Dendritic cell treated with granulocyte-macrophage colony-stimulating factor and Interleukin-4, amounts not matched to agents 40 ng/mL and 50 ng/mL, for 4 days (primary cell): ENCODE data around the gene GTPBP6.
"Not testable (repeated sequence)": the region's sequence is repeated elsewhere in the genome, so short reads cannot be mapped to it uniquely, and the experiment has no call there.

Experiments used
- H3K27ac Mint-ChIP-seq: one replicate; pipeline ENCODE4 v1.8.0; 2022; ENCODE audit warnings: mild to moderate bottlenecking, mixed read lengths
- H3K27me3 Mint-ChIP-seq: one replicate; pipeline ENCODE4 v1.8.0; 2022; ENCODE audit warnings: mild to moderate bottlenecking, mixed read lengths
- H3K36me3 Mint-ChIP-seq: one replicate; pipeline ENCODE4 v1.8.0; 2022; ENCODE audit warnings: low read depth, mixed read lengths
- H3K4me1 Mint-ChIP-seq: one replicate; pipeline ENCODE4 v1.8.0; 2022; ENCODE audit warnings: low read depth, mixed read lengths
- H3K4me3 Mint-ChIP-seq: one replicate; pipeline ENCODE4 v1.8.0; 2022; ENCODE audit warnings: mild to moderate bottlenecking, moderate library complexity, mixed read lengths
- H3K9me3 Mint-ChIP-seq: one replicate; pipeline ENCODE4 v1.8.0; 2022; ENCODE audit warnings: mixed read lengths
- intact Hi-C: fragments of 100-400 bp; cut with micrococcal nuclease; formaldehyde crosslinking; loops from one replicate; pipeline ENCODE4 v1.15.0; 2022

Gene GTPBP6

GRCh38 chrX:310621-311155 is 7.9 kb downstream of the GTPBP6 start:
- no peaks in the 10 kb centered on the region for H3K4me1 Mint-ChIP-seq
- no peaks in the 10 kb centered on the region for H3K9me3 Mint-ChIP-seq
- intact Hi-C loops, result no loop called here
- H3K36me3 Mint-ChIP-seq, result peaks cover 7% of the 10 kb centered on the region
- no peak overlapping the region for H3K27ac Mint-ChIP-seq
- H3K27me3 Mint-ChIP-seq, result no peaks in the 10 kb centered on the region
- H3K4me3 Mint-ChIP-seq, result no peak overlapping the region

- Mint-ChIP-seq H3K4me3 (no peak overlapping the region), H3K4me1 (no peaks in the 10 kb centered on the region), H3K27ac (no peak overlapping the region), H3K36me3 (peaks cover 24% of the 10 kb centered on the region), H3K9me3 (no peaks in the 10 kb centered on the region), H3K27me3 (no peaks in the 10 kb centered on the region)
- intact Hi-C loops, result no loop called here
Observed at GRCh38 chrX:308821-309520, 9.6 kb downstream of the GTPBP6 start.

- Mint-ChIP-seq H3K4me1 (no peaks in the 10 kb centered on the region), H3K27me3 (no peaks in the 10 kb centered on the region), H3K4me3 (no peak overlapping the region), H3K9me3 (no peaks in the 10 kb centered on the region), H3K27ac (no peak overlapping the region), H3K36me3 (peaks cover 38% of the 10 kb centered on the region)
- intact Hi-C loops, result no loop called here
Observed at GRCh38 chrX:307261-308111, 11.1 kb downstream of the GTPBP6 start.

- H3K27ac Mint-ChIP-seq, intact Hi-C loops, H3K4me3 Mint-ChIP-seq, H3K27me3 Mint-ChIP-seq, H3K4me1 Mint-ChIP-seq, H3K9me3 Mint-ChIP-seq: not testable (repeated sequence)
- peaks cover 45% of the 10 kb centered on the region for H3K36me3 Mint-ChIP-seq
Observed at GRCh38 chrX:306614-307251, 11.9 kb downstream of the GTPBP6 start.

DNA sequence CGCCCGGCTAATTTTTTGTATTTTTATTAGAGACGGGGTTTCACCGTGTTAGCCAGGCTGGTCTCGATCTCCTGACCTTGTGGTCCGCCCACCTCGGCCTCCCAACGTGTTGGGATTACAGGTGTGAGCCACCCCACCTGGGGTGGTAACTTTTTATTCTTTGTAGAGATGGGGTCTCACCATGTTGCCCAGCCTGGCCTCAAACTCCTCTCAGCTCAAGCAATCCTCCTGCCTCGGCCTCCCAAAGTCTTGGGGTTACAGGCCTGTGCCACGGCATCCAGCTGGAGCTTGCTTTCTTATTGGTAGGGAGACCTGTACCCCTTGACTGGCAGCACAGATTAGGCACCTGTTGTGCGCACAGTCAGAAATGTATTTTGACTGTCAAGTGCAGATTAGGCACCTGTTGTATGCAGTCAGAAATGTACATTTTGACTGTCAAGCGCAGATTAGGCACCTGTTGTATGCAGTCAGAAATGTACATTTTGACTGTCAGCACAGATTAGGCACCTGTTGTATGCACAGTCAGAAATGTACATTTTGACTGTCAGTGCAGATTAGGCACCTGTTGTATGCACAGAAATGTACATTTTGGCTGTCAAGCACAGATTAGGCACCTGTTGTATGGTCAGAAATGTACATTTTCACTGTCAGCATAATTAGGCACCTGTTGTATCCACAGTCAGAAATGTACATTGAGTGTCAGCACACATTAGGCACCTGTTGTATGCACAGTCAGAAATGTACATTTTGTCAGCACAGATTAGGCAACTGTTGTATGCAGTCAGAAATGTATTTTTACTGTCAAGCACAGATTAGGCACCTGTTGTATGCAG is 12.6 kb downstream of the GTPBP6 start:
- H3K27me3 Mint-ChIP-seq, H3K4me1 Mint-ChIP-seq, H3K4me3 Mint-ChIP-seq, H3K27ac Mint-ChIP-seq, intact Hi-C loops, H3K9me3 Mint-ChIP-seq: not testable (repeated sequence)
- H3K36me3 Mint-ChIP-seq, result peaks cover 52% of the 10 kb centered on the region

DNA sequence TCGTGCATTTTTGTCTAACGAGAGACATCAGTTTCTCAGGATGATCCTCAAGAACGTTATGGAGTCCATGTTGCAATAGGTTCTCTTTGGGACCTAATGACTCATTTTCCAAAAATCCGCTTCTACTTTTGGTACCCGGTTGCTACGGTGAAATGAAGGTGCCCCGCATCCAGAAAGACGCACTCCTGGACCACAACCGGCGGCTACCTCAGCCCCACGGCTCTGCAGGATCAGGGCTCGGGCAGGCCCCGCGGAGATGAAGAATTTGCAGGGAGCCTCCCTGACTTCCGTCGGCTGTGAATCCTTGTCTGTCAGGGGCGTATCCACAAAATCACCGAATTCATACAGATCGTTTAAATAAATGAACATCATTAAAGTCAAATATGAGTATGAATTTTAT is 15.6 kb downstream of the GTPBP6 start:
- peaks cover 70% of the 10 kb centered on the region for H3K36me3 Mint-ChIP-seq
- H3K27ac Mint-ChIP-seq, result no peak overlapping the region
- H3K4me1 Mint-ChIP-seq, result no peaks in the 10 kb centered on the region
- H3K9me3 Mint-ChIP-seq, result no peaks in the 10 kb centered on the region
- intact Hi-C loops, result no loop called here
- H3K4me3 Mint-ChIP-seq, result no peak overlapping the region
- no peaks in the 10 kb centered on the region for H3K27me3 Mint-ChIP-seq

DNA sequence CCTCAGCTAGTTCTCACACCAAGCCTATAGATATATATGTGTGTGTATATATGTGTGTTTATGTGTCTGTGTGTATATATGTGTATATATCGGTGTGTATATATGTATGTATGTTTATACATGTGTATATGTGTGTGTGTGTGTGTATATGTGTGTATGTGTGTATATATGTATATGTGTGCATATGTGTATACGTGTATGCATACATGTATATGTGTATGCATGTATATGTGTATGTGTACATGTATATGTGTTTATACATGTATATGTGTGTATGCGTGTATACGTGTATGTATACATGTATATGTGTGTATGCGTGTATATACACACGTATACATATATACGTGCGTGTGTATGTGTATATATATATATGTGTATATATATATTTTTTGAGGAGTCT is 18.3 kb downstream of the GTPBP6 start:
- Mint-ChIP-seq H3K27me3 (no peaks in the 10 kb centered on the region), H3K4me3 (no peak overlapping the region), H3K36me3 (peaks cover 74% of the 10 kb centered on the region), H3K4me1 (no peaks in the 10 kb centered on the region), H3K9me3 (no peaks in the 10 kb centered on the region), H3K27ac (no peak overlapping the region)
- intact Hi-C loops, result no loop called here

DNA sequence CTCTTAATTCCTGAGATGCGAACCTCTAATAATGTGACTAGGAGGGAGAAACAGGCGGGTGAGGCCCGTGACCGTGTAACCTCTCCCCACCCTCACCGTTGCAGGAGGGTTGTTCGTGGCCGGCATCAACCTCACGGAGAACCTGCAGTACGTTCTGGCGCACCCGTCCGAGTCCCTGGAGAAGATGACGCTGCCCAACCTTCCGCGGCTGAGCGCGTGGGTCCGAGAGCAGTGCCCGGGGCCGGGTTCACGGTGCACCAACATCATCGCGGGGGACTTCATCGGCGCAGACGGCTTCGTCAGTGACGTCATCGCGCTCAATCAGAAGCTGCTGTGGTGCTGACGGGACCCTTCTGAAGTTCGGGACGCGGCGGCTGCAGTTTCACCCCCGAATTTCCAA is 19.6 kb downstream of the GTPBP6 start:
- peaks cover 74% of the 10 kb centered on the region for H3K36me3 Mint-ChIP-seq
- H3K27ac Mint-ChIP-seq, result no peak overlapping the region
- H3K4me1 Mint-ChIP-seq, result no peaks in the 10 kb centered on the region
- H3K27me3 Mint-ChIP-seq, result no peaks in the 10 kb centered on the region
- H3K4me3 Mint-ChIP-seq, result no peak overlapping the region
- no peaks in the 10 kb centered on the region for H3K9me3 Mint-ChIP-seq
- intact Hi-C loops, result no loop called here

GRCh38 chrX:295136-295535 is 23.5 kb downstream of the GTPBP6 start:
- peaks cover 79% of the 10 kb centered on the region for H3K36me3 Mint-ChIP-seq
- H3K27ac Mint-ChIP-seq, result no peak overlapping the region
- H3K4me1 Mint-ChIP-seq, result no peaks in the 10 kb centered on the region
- no peaks in the 10 kb centered on the region for H3K27me3 Mint-ChIP-seq
- intact Hi-C loops, result no loop called here
- no peak overlapping the region for H3K4me3 Mint-ChIP-seq
- H3K9me3 Mint-ChIP-seq, result no peaks in the 10 kb centered on the region

DNA sequence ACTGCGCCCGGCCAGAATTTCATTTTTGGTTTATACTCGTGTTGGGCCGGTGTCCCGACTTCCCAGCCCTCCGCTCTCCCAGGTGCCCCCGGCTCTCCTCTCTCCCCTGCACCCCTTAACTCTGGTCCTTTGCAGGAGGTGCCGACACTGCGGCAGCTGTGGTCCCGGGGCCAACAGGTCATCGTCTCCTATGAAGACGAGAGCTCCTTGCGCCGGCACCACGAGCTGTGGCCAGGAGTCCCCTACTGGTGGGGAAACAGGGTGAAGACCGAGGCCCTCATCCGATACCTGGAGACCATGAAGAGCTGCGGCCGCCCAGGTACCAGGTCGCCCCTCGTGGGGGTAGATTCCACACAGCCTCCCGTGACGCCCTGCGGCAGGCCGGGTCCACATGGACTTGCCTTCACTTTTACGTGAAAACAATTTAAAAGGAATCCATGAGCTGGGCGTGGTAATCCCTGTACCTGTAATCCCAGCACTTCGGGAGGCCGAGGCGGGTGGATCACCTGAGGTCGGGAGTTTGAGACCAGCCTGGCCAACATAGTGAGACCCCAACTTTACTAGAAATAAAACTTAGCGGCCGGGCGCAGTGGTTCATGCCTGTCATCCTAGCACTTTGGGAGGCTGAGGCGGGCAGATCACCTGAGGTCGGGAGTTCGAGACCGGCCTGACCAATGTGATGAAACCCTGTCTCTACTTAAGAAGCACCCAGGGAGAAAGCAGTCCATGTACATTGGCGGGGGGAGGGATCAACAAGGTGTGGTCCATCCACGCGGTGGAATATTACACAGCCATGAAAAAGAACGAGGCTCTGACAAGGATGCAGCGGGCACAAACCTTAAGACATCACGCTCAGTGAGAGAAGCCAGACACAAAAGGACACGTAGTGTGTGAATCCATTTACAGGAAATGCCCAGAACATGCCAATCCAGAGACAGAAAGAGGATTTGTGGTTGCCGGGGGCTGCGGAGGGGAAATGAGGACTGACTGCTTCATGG is 25.4 kb downstream of the GTPBP6 start:
- Mint-ChIP-seq H3K4me3 (no peak overlapping the region), H3K4me1 (no peaks in the 10 kb centered on the region), H3K27ac (no peak overlapping the region), H3K27me3 (no peaks in the 10 kb centered on the region), H3K36me3 (peaks cover 86% of the 10 kb centered on the region), H3K9me3 (no peaks in the 10 kb centered on the region)
- intact Hi-C loops, result no loop called here

GRCh38 chrX:291411-291901 is 27.1 kb downstream of the GTPBP6 start:
- Mint-ChIP-seq H3K27ac (no peak overlapping the region), H3K4me1 (no peaks in the 10 kb centered on the region)
- intact Hi-C loops, result no loop called here

DNA sequence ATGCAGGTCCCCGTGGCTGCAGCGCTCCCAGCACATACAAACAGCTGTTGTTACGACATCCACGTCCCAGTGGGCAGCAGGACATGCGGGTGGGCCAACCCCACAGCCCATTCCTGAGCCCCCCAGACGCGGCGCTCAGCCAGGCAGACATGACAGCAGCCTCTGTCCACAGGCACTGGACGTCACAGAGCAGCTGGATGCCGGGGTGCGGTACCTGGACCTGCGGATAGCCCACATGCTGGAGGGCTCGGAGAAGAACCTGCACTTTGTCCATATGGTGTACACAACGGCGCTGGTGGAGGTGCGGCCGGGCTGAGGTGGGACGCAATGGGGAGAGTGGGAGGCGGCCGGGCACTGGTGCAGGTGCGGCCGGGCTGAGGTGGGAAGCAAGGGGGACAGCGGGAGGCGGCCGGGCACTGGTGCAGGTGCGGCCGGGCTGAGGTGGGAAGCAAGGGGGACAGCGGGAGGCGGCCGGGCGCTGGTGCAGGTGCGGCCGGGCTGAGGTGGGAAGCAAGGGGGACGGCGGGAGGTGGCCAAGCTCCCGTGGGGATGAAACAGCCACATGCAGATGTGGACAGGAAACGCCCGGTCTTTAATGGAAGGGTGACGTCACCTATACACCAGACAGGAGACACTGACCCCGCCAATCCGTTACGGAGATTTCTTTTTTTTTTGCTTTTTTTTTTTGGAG is 28.0 kb downstream of the GTPBP6 start:
- H3K27ac Mint-ChIP-seq, result no peak overlapping the region
- intact Hi-C loops, result no loop called here

More at GRCh38 chrX:291411-291901, 27.1 kb downstream of the GTPBP6 start:
- no peaks in the 10 kb centered on the region for H3K9me3 Mint-ChIP-seq
- H3K4me3 Mint-ChIP-seq, result no peak overlapping the region
- no peaks in the 10 kb centered on the region for H3K27me3 Mint-ChIP-seq
- H3K36me3 Mint-ChIP-seq, result peaks cover 89% of the 10 kb centered on the region

More for the DNA sequence above, 28.0 kb downstream of the GTPBP6 start:
- Mint-ChIP-seq H3K4me3 (no peak overlapping the region), H3K9me3 (no peaks in the 10 kb centered on the region), H3K27me3 (no peaks in the 10 kb centered on the region), H3K4me1 (no peaks in the 10 kb centered on the region), H3K36me3 (peaks cover 89% of the 10 kb centered on the region)
